ENCODE measurements around the gene MCTP2. TPM values are rescaled to one million over a fixed set of nuclear protein-coding genes. Genes with fewer than 3 reads are reported as not detected.

Gene MCTP2
- polyA plus RNA-seq, 1 experiment: 18.1 TPM

GRCh38 chr15:94467034-94467433 lies 235.7 kb downstream of the MCTP2 start:
- Histone ChIP-seq H3K27ac (ENCODE audit: low read depth, low read length) (no peak overlapping the region), H3K27me3 (ENCODE audit: control insufficient read depth, insufficient read depth, low read length) (no peaks in the 10 kb centered on the region), H3K9me3 (ENCODE audit: control insufficient read depth, insufficient read depth, low read length) (no peaks in the 10 kb centered on the region), H3K4me3 (ENCODE audit: low read depth, low read length) (no peak overlapping the region)
- DNase-seq (ENCODE audit: low read depth, low spot score): no peak
- ChIA-PET POLR2A (no interaction called here), CTCF (interaction anchor here (1.0 kb wide), 1 partner anchor 347 kb away, joined by 3 read pairs; no protein-coding TSS in a partner anchor)
- TF ChIP-seq CTCF (IDR thresholded peaks at IDR 0.05; ENCODE audit: low read depth, low read length): no peak

- ChIA-PET CTCF (no interaction called here), POLR2A (no interaction called here)
- no peaks in the 10 kb centered on the region for H3K27me3 ChIP-seq (ENCODE audit: control insufficient read depth, insufficient read depth, low read length)
- H3K4me3 ChIP-seq (ENCODE audit: low read depth, low read length): no peak overlapping the region
- H3K27ac ChIP-seq (ENCODE audit: low read depth, low read length): no peak overlapping the region
- H3K9me3 ChIP-seq (ENCODE audit: control insufficient read depth, insufficient read depth, low read length): no peaks in the 10 kb centered on the region
- DNase-seq (ENCODE audit: low read depth, low spot score): no peak
- no peak for TF ChIP-seq CTCF (IDR thresholded peaks at IDR 0.05; ENCODE audit: low read depth, low read length)
These were observed 239.1 kb downstream of the MCTP2 start for GRCh38 chr15:94470492-94470891.

GRCh38 chr15:94476686-94477085 lies 245.3 kb downstream of the MCTP2 start:
- ChIA-PET POLR2A (no interaction called here), CTCF (no interaction called here)
- Histone ChIP-seq H3K27ac (ENCODE audit: low read depth, low read length) (no peak overlapping the region), H3K4me3 (ENCODE audit: low read depth, low read length) (no peak overlapping the region), H3K9me3 (ENCODE audit: control insufficient read depth, insufficient read depth, low read length) (no peaks in the 10 kb centered on the region), H3K27me3 (ENCODE audit: control insufficient read depth, insufficient read depth, low read length) (no peaks in the 10 kb centered on the region)
- no peak for DNase-seq (ENCODE audit: low read depth, low spot score)
- no peak for TF ChIP-seq CTCF (IDR thresholded peaks at IDR 0.05; ENCODE audit: low read depth, low read length)

- Histone ChIP-seq H3K4me3 (ENCODE audit: low read depth, low read length) (no peak overlapping the region), H3K27me3 (ENCODE audit: control insufficient read depth, insufficient read depth, low read length) (no peaks in the 10 kb centered on the region), H3K27ac (ENCODE audit: low read depth, low read length) (no peak overlapping the region), H3K9me3 (ENCODE audit: control insufficient read depth, insufficient read depth, low read length) (no peaks in the 10 kb centered on the region)
- POLR2A ChIA-PET: interaction anchor here (0.5 kb wide), 1 partner anchor 764 kb away, joined by 4 read pairs; no protein-coding TSS in a partner anchor
- no peak for DNase-seq (ENCODE audit: low read depth, low spot score)
- TF ChIP-seq CTCF (IDR thresholded peaks at IDR 0.05; ENCODE audit: low read depth, low read length): no peak
- CTCF ChIA-PET: no interaction called here
These were observed 246.7 kb downstream of the MCTP2 start for GRCh38 chr15:94477913-94478553.

- H3K4me3 ChIP-seq (ENCODE audit: low read depth, low read length): no peak overlapping the region
- no peaks in the 10 kb centered on the region for H3K9me3 ChIP-seq (ENCODE audit: control insufficient read depth, insufficient read depth, low read length)
- ChIA-PET CTCF (no interaction called here), POLR2A (no interaction called here)
- no peak for DNase-seq (ENCODE audit: low read depth, low spot score)
- no peaks in the 10 kb centered on the region for H3K27me3 ChIP-seq (ENCODE audit: control insufficient read depth, insufficient read depth, low read length)
- no peak for TF ChIP-seq CTCF (IDR thresholded peaks at IDR 0.05; ENCODE audit: low read depth, low read length)
- no peak overlapping the region for H3K27ac ChIP-seq (ENCODE audit: low read depth, low read length)
These were observed 247.4 kb downstream of the MCTP2 start for GRCh38 chr15:94478763-94479162.
